ENCODE data around the gene CTSF.
"Not testable (repeated sequence)": the region's sequence is repeated elsewhere in the genome, so short reads cannot be mapped to it uniquely, and the experiment has no call there.

GRCh38 chr11:66582565-66583147 is 14.2 kb upstream of the CTSF start:
- not testable (repeated sequence) for TF ChIP-seq FOXA1, PKNOX1, ZNF384, TARDBP, FOXK2, SP1, ELF4 (IDR thresholded peaks at IDR 0.05)
